HG02884 (cell line): Measurements from ENCODE around the gene TLCD4.
A peak's percentile ranks its signal among the peaks of the same experiment; 100 is the strongest.
"Not testable (repeated sequence)": the region's sequence is repeated elsewhere in the genome, so short reads cannot be mapped to it uniquely, and the experiment has no call there.

Source experiments
- ATAC-seq: cut with Tn5 transposase; IDR thresholded peaks from one replicate; pipeline ENCODE4 v1.9.1; 2021; ENCODE audit warnings: mild to moderate bottlenecking, moderate library complexity; ENCODE audit not compliant: unreplicated experiment

Gene TLCD4

GRCh38 chr1:95117207-95118066 lies at the start of gene TLCD4:
TSS of gene TLCD4 (plus strand) at chr1:95117355. CDS start at chr1:95143902, 26,547 bp downstream.
- ATAC-seq: peak; percentile 47

GRCh38 chr1:95067568-95067967 lies 49.6 kb upstream of the TLCD4 start:
- no peak for ATAC-seq

GRCh38 chr1:95068956-95069709 lies 48.0 kb upstream of the TLCD4 start:
- ATAC-seq: no peak

- no peak for ATAC-seq
Observed at GRCh38 chr1:95069710-95070093, 47.5 kb upstream of the TLCD4 start.

- no peak for ATAC-seq
Observed at GRCh38 chr1:95071539-95071938, 45.6 kb upstream of the TLCD4 start.

GRCh38 chr1:95072117-95072516 lies 45.0 kb upstream of the TLCD4 start:
- no peak for ATAC-seq

GRCh38 chr1:95072532-95073419 lies 44.4 kb upstream of the TLCD4 start, which contains the start of gene ALG14:
TSS of gene ALG14 (minus strand) at chr1:95072951. CDS start at chr1:95072898, 53 bp downstream.
- peak; percentile 96 for ATAC-seq

GRCh38 chr1:95073446-95073845 lies 43.7 kb upstream of the TLCD4 start:
- peak; percentile 0 for ATAC-seq

GRCh38 chr1:95076034-95076433 lies 41.1 kb upstream of the TLCD4 start:
- ATAC-seq: no peak

- no peak for ATAC-seq
Observed at GRCh38 chr1:95080446-95080845, 36.7 kb upstream of the TLCD4 start.

- no peak for ATAC-seq
Observed at GRCh38 chr1:95080879-95081278, 36.3 kb upstream of the TLCD4 start.

GRCh38 chr1:95084317-95085176 lies 32.6 kb upstream of the TLCD4 start:
- peak; percentile 74 for ATAC-seq

- ATAC-seq: no peak
Observed at GRCh38 chr1:95085376-95085775, 31.8 kb upstream of the TLCD4 start.

- no peak for ATAC-seq
Observed at GRCh38 chr1:95086949-95087533, 30.1 kb upstream of the TLCD4 start.

GRCh38 chr1:95088303-95088702 lies 28.9 kb upstream of the TLCD4 start:
- ATAC-seq: no peak

- no peak for ATAC-seq
Observed at GRCh38 chr1:95089650-95090287, 27.4 kb upstream of the TLCD4 start.

GRCh38 chr1:95091290-95091689 lies 25.9 kb upstream of the TLCD4 start:
- ATAC-seq: not testable (repeated sequence)

GRCh38 chr1:95092891-95093290 lies 24.3 kb upstream of the TLCD4 start:
- not testable (repeated sequence) for ATAC-seq

- ATAC-seq: no peak
Observed at GRCh38 chr1:95093296-95093695, 23.9 kb upstream of the TLCD4 start.
